Measurements from ENCODE around the gene ANAPC2.

ANAPC2 gene

DNA sequence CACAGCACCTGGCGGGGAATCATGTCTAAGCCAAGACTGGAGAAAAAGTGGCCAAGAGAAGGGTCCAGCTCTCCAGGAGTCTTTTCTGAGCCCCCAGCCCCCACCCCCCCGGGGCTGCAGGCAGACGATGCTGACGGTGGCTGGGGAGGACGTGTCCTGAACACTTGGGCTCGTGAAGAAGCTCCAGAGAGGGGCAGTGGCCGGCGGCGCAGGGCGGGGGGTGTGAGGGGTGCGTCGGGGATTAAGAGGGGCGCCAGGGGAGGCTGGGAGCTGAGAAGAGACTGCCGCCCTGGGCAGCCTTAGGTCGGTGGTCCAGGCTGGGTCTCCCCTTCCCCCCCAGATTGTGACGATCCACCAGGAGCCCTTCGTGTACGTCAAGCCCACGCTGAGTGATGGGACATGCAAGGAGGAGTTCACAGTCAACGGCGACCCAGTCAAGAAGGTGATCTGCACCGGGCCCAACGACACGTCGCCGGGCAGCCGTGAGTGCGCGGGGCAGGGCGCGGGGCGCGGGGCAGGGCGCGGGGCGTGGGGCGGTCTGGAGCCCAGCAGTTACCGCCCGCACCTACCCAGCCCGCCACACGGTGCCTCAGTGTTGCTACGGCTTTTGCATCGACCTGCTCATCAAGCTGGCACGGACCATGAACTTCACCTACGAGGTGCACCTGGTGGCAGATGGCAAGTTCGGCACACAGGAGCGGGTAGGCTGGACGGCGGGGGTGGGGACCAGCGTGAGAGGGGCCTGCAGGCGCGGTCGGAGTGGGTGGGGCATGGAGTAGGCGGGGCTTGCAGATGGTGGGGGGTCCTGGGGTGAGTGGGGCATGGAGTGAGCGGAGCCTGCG lies 27.4 kb downstream of the ANAPC2 start:
- DNase-seq = no peak

DNA sequence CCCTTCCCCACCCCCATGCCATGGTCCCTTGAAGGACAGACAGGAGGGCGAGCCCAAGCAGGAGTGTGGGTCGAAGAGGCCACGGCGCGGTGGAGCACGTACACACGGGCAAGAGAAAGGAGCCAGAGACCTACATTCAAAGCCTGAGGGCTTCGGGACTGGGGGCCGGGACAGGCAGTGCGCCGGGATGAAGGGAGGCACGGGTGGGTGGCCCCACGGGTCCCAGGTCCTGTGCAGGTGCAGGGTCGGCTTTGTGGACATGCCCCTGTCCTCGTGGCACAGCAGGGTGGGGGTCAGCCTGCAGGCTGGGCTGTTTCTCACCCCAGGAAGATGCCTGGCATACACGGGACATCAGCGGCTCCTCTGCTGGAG lies 28.3 kb downstream of the ANAPC2 start:
- no peak for DNase-seq

DNA sequence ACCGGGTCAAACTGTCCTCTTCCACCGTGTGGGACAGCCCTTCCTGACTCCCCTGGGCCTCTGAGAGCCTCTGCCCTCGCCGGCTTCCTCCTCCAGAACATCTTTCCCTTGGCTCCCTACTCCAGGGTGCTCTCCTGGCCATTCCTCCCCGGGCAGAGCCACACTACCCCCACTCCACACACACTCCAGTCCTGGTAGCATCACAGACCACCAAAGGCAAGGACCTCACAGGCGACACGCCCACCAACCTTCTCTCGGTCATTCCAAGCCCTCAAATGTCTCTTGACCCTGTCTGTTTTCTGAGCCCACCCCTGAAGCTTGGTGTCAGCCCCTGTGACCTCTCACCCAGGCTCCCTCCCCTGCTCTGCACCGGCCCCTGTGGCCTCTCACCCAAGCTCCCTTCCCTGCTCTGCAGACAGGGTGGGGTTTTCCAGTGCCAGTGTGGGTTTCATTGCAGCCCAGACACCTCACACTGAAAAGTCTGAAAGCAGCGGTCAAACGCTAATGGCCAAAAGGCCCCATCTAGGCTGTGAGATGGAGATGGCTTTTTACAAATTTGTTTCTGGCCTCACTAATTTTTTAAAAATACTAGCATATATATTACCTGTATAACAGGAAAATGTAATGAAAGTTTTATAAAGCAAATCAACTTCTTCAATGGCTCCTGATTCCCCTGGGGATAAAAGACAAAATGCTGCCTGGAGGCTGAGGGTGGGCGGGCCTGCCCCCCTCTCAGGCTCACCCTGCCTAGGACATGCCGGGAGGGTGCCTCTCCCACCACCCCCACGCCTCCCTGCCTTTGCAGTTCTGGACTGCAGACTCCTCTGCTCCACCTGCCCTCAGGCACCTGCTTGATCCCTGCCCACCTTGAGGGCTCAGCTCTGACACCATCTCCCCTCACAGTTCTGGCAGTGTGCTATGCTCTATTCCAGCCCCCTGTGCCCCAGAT lies 29.0 kb downstream of the ANAPC2 start:
- no peak for DNase-seq

DNA sequence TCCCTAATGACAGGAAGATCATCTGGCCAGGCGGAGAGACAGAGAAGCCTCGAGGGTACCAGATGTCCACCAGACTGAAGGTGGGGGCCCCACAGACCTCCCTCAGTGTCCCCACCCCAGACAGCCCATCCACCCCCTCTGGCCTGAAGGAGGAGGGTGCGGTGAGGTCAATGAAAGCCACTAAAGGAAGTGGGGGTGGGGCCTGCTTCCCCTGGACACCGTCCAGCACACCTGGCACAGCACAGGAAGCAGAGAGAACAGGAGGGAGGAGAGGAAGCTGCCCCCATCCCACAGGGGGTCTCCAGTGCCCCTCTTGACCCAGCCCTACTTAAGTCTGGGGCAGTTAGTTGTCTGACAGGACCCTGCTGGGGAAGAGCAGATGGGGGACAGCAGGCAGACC lies 29.7 kb downstream of the ANAPC2 start:
- DNase-seq = no peak

DNA sequence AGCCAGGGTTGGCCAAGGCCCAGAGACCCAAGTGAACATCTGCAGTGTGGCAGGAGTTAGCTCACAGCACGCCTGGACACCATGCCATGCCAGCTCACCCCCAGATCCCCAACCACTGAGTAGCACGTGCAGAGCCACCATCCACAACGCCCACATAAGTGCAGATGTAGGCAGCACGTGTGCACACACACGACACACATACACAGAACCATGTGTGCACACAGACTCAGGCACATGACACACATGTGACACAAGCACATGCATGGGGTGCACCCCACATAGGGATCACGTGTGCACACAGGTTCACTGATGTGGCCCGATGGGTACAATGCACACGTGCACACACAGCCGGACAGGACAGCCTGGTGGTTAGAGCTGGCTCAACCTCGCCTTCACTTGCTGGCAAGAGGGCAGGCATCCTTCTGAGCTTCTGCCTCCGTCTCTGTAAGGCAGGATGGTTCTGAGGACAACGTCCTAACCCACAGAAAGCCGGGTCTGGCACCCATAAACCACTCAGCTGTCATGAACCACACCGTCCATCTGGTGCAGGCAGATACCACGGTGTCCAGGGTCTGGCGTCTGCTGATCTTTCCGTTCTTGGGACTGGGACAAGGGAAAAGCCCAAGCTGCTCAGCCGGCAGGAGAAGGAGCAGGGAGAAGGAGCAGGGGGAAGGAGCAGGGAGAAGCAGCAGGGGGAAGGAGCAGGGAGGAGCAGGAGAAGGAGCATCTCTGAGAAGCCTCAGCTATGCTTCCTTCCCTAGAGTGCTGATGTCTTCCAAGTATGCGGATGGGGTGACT lies 30.5 kb downstream of the ANAPC2 start:
- DNase-seq = no peak

DNA sequence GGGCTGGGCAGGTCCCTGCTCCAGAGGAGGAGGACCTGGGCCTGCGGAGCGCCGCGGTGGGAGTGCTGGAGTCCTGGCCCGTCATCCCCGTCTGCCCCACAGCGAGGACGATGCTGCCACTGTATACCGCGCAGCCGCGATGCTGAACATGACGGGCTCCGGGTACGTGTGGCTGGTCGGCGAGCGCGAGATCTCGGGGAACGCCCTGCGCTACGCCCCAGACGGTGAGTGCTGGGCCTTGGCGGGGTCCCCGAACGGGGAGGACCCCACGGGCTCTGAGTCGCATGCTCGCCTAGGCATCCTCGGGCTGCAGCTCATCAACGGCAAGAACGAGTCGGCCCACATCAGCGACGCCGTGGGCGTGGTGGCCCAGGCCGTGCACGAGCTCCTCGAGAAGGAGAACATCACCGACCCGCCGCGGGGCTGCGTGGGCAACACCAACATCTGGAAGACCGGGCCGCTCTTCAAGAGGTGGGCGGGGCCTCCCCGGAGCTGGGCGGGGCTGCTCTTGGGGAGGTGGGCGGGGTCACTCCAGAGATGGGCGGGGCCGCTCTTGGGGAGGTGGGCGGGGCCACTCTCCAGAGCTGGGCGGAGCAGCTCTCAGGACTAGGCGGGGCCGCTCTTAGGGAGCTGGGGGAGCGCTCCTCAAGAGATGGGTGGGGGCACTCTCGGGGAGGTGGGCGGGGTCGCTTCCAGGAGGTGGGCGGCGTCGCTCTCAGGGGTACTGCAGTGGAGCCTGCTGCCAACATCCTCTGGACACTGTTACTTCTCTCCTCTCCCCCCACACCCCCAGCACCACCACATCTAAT lies 31.6 kb downstream of the ANAPC2 start:
- peak; percentile 47 for DNase-seq

DNA sequence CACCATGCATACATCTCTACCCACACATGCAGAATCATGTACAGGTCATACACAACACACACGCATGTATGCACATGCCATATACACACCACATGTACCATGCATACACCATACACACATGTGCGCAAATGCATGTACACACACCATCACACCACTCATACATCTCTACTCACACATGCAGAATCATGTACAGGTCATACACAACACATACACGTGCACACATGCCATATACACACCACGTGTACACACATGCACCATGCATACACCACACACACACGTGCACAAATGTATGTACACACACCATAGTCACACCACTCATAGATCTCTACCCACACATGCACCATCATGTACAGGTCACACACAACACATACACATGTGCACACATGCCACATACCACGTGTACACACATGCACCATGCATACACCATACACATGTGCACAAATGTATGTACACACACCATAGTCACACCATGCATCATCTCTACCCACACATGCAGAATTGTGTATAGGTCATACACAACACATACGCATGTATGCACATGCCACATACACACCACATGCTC lies 35.4 kb downstream of the ANAPC2 start:
- no peak for DNase-seq

DNA sequence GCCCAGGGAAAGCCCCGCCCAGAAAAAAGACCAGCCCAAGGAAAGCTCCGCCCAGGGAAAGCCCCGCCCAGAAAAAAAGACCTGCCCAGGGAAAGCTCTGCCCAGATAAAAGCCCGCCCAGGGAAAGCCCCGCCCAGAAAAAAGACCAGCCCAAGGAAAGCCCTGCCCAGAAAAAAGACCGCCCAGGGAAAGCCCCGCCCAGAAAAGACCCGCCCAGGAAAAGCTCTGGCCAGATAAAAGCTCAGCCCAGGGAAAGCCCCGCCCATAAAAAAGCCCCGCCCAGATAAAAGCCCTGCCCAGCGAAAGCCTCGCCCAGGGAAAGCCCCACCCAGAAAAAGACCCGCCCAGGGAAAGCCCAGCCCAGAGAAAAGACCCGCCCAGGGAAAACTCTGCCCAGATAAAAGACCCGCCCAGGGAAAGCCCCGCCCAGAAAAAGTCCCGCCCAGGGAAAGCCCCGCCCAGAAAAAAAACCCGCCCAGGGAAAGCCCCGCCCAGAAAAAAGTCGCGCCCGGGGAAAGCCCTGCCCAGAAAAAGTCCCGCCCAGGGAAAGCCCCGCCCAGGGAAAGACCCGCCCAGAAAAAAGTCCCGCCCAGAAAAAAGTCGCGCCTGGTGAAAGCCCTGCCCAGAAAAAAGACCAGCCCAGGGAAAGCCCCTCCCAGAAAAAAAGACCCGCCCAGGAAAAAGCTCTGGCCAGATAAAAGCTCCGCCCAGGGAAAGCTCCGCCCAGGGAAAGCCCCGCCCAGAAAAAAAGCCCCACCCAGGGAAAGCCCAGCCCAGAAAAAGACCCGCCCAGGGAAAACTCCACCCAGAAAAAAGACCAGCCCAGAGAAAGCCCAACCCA lies 37.5 kb downstream of the ANAPC2 start:
- peak; percentile 49 for DNase-seq

DNA sequence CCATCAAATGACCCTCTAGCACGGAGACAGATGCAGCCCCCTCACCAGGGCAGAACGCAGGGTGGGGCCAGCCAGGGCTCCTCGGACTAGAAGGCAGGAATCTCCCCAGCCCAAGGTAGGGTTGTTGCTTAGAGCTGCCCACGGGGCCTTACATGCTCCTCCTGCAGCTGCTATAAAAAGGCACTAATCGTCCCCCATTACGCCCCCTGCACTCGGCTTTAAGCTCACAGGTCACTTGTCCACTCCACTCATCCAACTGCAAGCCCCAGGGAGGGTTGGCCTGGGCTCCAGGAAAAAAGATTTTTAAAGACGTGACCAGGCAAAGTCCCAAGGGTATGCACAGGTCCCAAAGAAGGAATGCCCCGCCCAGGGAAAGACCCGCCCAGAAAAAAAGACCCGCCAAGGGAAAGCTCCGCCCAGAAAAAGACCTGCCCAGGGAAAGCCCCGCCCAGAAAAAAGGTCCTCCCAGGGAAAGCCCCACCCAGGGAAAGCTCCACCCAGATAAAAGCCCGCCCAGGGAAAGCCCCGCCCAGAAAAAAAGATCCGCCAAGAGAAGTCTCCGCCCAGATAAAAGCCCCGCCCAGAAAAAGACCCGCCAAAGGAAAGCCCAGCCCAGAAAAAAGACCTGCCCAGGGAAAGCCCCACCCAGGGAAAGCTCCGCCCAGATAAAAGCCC lies 38.3 kb downstream of the ANAPC2 start:
- no peak for DNase-seq

DNA sequence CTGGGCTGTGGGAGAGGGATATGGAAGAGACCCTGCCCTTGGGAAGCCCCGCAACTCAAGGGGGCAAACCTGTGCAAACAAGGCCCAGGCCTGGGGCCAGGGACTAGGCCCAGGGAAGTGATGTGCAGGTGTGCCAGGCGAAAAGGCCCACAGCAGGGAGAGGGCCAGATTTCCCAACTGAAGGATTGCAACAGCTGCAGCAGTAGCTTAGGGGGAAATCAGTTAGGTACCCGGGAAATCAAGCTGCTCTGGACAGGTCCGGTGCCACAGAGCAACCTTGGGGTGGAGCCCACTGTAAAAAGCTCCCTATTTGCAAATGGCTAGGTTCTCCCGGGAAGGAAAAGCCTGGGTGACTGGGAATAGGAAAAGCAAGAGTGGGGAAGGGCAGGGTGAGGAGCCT lies 39.0 kb downstream of the ANAPC2 start:
- no peak for DNase-seq

DNA sequence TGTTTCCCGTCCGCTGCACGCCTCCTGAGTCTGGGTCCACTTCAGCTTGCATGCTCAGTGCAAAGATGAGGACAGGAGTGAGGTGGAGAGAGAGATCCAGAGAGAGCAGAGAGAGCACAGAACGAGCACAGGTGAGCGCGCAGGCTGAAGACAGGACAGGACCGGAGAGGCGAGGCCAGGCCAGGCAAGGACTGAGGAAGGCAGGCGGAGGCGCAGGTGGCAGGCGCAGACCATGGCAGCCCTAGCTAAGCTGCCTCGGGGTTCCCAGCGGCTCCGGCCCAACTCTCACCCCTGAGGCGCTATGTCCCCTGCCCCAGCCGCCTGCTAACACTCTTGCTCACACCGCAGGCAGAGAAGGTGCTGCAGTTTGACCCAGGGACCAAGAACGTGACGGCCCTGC lies 39.7 kb downstream of the ANAPC2 start:
- DNase-seq = no peak

DNA sequence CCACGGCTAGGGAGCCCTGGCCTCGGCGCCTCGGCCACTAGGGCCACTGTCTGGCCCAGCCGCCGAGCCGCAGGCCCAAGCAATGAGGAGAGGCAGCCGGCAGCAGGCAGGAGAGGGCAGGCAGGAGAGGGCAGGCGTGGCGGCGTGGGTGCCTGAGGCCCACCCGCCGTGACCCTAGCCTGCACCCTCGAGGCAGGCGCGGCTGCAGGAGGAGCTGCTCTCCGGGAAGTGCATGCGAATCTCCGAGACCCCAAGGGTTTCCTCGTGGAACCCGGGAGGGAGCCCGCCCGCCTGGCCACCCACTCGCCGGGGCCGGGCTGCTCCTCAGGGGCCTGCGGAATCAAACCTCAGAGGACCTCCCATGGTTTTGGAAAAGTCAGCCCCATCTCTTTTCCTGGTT lies 40.1 kb downstream of the ANAPC2 start:
- no peak for DNase-seq

DNA sequence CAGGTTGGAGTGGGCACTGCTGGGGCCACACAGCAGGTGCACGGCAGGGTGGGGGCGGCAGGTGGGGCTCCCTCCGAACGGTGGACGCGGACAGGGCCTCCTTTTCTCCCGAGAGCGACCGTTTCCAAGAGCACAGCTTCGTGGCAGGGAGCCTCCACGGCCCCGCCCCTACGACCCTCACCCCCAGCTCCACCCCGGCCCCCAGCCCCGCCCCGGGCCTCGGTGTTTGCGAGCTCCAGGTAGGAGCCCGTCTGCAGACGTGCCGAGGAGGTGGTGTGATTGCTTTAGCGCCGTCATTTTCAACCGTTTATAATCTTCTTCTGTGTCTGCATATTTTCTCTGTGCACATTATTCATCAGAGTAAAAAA lies 40.6 kb downstream of the ANAPC2 start:
- no peak for DNase-seq

DNA sequence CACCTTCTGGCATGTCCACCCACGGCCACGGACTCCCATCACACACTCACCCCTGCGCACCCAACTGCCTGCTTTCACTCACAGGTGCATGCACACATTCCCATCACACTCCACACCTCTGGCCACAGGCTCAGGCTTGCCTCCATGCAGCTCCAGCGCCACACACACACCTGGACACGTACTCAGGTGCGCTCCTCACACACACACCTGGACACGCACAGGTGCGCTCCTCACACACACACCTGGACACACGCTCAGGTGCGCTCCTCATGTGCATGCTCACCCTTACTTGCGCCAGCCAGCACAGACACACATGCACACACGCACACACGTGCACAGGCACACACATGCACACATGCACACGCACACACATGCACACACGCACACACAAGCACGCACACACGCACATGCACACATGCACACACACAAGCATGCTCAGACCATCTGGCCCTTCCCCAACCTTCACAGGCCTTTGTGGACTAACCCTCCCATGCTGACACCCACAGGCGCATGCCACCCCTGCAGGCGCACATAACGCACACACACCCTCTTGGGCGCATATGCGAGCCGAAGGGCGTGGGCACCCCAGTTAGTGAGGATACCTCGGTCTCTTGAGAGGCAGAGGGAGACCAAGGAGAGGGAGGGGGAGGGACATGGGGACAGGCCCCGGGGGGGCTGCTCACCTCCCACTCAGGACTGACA lies 41.1 kb downstream of the ANAPC2 start:
- no peak for DNase-seq

DNA sequence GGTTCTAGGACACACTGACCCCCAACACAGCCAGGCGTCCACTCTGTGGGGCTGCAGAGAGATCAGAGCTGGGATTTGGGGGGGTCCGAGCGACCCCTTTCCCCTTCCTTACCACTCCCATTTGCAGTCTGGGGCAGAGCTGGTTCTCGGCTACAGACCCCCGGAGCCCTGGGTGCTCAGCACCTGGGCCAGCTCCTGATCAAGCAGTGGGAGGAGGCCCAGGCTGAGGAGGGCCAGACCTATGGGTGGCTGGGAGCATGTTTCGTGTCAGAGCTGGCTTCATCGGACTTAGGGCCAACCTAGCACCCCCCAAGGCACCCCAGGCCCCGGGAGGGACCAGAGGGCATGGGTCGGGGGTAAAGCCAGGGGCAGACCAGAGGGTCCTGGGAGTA lies 41.8 kb downstream of the ANAPC2 start:
- DNase-seq = no peak

DNA sequence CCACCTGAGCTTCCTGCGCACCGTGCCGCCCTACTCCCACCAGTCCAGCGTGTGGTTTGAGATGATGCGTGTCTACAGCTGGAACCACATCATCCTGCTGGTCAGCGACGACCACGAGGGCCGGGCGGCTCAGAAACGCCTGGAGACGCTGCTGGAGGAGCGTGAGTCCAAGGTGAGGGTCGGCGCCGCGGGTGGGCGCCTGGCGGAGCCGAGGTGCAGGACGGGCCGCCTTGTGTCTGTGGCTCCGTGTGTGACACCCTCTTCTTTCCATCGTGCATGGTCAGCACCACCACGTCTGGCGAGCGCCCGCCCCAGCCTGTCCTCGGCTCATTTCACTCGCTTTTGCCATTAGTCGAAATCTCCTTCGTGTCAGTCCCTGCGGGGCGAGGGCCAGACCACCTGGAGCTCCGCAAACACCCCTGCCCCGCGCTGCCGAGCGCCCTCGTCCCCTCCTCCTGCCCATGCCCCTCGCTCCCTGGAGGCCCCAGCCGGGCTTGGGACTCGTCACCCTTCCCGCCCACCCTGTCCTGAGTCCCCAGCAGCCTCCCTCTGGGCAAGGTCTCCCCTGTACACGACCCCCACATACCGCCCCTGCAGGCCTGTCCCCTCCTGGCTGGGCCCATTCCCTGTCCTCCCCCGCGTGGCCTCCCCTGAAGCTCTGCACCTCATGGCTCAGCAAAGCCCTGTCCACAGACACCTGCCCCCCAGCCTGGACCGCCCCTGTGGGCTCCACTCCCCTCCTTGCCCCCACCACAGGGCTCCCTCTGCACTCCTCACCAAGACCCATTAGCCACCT lies 42.4 kb downstream of the ANAPC2 start:
- DNase-seq = no peak

DNA sequence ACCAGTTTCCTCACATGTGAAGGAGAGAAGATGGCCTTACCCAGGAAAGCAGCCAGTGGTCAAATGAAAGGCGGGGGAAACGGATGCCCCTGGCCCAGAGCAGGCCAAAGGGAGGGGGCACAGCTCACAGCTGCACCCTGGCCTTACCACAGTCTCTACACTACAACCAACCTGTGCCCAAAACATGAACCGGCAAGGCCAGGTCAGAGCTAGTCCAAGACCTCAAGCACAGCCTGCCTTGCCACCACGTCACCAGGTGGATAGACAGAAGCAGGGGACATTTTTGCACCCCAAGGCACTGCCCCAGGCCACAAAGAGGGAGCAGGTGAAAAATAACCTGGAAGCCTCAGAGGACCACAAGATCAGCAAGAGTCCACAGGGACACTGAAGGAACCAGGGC lies 44.9 kb downstream of the ANAPC2 start:
- DNase-seq = no peak

DNA sequence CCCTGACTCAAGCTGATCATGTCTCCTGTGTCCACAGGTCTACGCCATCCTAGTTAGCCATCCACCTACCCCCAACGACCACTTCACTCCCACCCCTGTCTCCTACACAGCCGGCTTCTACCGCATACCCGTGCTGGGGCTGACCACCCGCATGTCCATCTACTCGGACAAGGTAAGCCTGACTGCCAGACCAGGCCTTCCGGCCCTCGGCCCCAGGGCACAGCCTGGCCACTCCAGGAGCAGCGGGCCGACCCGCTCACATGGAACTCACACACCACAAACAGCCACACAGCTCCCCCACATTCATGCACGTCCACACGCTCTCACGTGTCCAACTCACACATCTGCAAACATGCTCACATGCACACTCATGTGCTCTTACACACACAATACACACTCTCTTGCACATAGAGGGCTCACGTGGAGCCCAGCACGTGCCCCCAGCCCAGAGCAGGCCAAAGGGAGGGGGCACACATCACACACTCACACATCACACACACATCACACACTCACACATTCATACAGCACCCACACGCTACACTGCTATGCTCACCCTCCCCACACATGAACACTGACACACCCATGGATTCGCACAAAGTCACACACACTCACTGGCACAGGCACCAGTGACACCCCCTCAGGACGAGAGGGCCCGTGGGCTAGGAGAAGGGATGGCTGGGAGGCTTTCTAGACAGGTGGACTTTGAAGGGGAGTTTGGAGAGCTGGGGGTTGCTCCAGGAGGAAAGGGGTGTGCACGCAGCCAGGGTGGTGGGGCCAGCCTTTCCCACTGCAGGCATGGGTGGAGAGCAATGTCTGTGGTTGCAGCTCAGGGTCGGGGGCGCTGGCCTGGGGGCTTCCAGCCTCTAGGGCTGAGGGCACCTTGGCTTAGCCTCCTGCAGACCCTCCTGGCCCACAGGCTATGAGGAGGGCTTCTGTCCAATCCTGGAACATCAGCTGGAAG lies 46.1 kb downstream of the ANAPC2 start:
- no peak for DNase-seq
